Measurements from ENCODE around the gene PCDHAC1. TPM values are rescaled to one million over a fixed set of nuclear protein-coding genes. Genes with fewer than 3 reads are reported as not detected.

The PCDHAC1 gene
- total RNA-seq, 1 donor from 2014 or later: 2.9 TPM

- H3K36me3 Mint-ChIP-seq: no peaks in the 10 kb centered on the region
- no peak overlapping the region for H3K4me3 ChIP-seq
- H3K36me3 ChIP-seq: no peaks in the 10 kb centered on the region
- H3F3A ChIP-seq (ENCODE audit: low read depth): peaks cover 21% of the 10 kb centered on the region
- no peak for DNase-seq (ENCODE audit: low spot score)
- H4K20me1 ChIP-seq (ENCODE audit: low read depth): peaks cover 36% of the 10 kb centered on the region
- peaks cover 1% of the 10 kb centered on the region for H3K27me3 Mint-ChIP-seq (ENCODE audit: insufficient read depth, low read depth)
- TF ChIP-seq EZH2phosphoT487 (IDR thresholded peaks at IDR 0.05) (no peak), CTCF (IDR thresholded peaks at IDR 0.05) (no peak), EZH2 (IDR thresholded peaks at IDR 0.05) (no peak)
- peaks cover 19% of the 10 kb centered on the region for H3K4me1 Mint-ChIP-seq
- no peak overlapping the region for H2AFZ ChIP-seq (replicated peaks)
- H3K4me2 ChIP-seq: no peak overlapping the region
- H3K27me3 ChIP-seq: peaks cover 40% of the 10 kb centered on the region
- H3K79me2 ChIP-seq (ENCODE audit: low read depth): no peaks in the 10 kb centered on the region
- no peak overlapping the region for H3K27ac ChIP-seq
- H3K9me3 ChIP-seq (ENCODE audit: low read depth): no peaks in the 10 kb centered on the region
- H3K9ac ChIP-seq: no peak overlapping the region
- H3K9me3 Mint-ChIP-seq: no peaks in the 10 kb centered on the region
- H3K4me3 Mint-ChIP-seq: no peak overlapping the region
- H3K27ac Mint-ChIP-seq: no peak overlapping the region
- H3K4me1 ChIP-seq: peaks cover 10% of the 10 kb centered on the region
These were observed 36.1 kb downstream of the PCDHAC1 start for GRCh38 chr5:140962190-140962589.

GRCh38 chr5:140964356-140964755 lies 38.3 kb downstream of the PCDHAC1 start:
- peaks cover 4% of the 10 kb centered on the region for H3K27me3 Mint-ChIP-seq (ENCODE audit: insufficient read depth, low read depth)
- Histone ChIP-seq H2AFZ (replicated peaks) (no peak overlapping the region), H4K20me1 (ENCODE audit: low read depth) (peaks cover 57% of the 10 kb centered on the region), H3K4me2 (no peak overlapping the region), H3K27me3 (peaks cover 61% of the 10 kb centered on the region), H3K79me2 (ENCODE audit: low read depth) (no peaks in the 10 kb centered on the region), H3K4me3 (no peak overlapping the region), H3K9ac (no peak overlapping the region), H3K4me1 (peaks cover 10% of the 10 kb centered on the region), H3K9me3 (ENCODE audit: low read depth) (no peaks in the 10 kb centered on the region), H3K27ac (no peak overlapping the region), H3K36me3 (no peaks in the 10 kb centered on the region), H3F3A (ENCODE audit: low read depth) (peaks cover 23% of the 10 kb centered on the region)
- DNase-seq (ENCODE audit: low spot score): no peak
- peak overlapping the region; percentile 5 for H3K4me3 Mint-ChIP-seq
- H3K27ac Mint-ChIP-seq: no peak overlapping the region
- H3K9me3 Mint-ChIP-seq: no peaks in the 10 kb centered on the region
- peaks cover 5% of the 10 kb centered on the region for H3K36me3 Mint-ChIP-seq
- H3K4me1 Mint-ChIP-seq: peaks cover 22% of the 10 kb centered on the region
- TF ChIP-seq EZH2phosphoT487 (IDR thresholded peaks at IDR 0.05) (no peak), CTCF (IDR thresholded peaks at IDR 0.05) (no peak), EZH2 (IDR thresholded peaks at IDR 0.05) (no peak)

- TF ChIP-seq EZH2 (IDR thresholded peaks at IDR 0.05) (no peak), CTCF (IDR thresholded peaks at IDR 0.05) (no peak), EZH2phosphoT487 (IDR thresholded peaks at IDR 0.05) (no peak)
- DNase-seq (ENCODE audit: low spot score): no peak
- no peaks in the 10 kb centered on the region for H3K36me3 ChIP-seq
- Mint-ChIP-seq H3K4me3 (peak overlapping the region; percentile 90), H3K4me1 (peaks cover 25% of the 10 kb centered on the region), H3K36me3 (peaks cover 5% of the 10 kb centered on the region), H3K27me3 (ENCODE audit: insufficient read depth, low read depth) (peaks cover 4% of the 10 kb centered on the region), H3K27ac (no peak overlapping the region), H3K9me3 (no peaks in the 10 kb centered on the region)
- peaks cover 65% of the 10 kb centered on the region for H3K27me3 ChIP-seq
- H3K27ac ChIP-seq: no peak overlapping the region
- peak overlapping the region; percentile 80 for H2AFZ ChIP-seq (replicated peaks)
- H3K4me1 ChIP-seq: peaks cover 21% of the 10 kb centered on the region
- H3K4me2 ChIP-seq: peak overlapping the region; percentile 91
- H3K4me3 ChIP-seq: peak overlapping the region; percentile 75
- peaks cover 29% of the 10 kb centered on the region for H3F3A ChIP-seq (ENCODE audit: low read depth)
- H3K9me3 ChIP-seq (ENCODE audit: low read depth): no peaks in the 10 kb centered on the region
- H3K9ac ChIP-seq: no peak overlapping the region
- H4K20me1 ChIP-seq (ENCODE audit: low read depth): peaks cover 73% of the 10 kb centered on the region
- no peaks in the 10 kb centered on the region for H3K79me2 ChIP-seq (ENCODE audit: low read depth)
These were observed 39.8 kb downstream of the PCDHAC1 start for GRCh38 chr5:140965905-140966292.

All from neural progenitor cell (in vitro differentiated cells).